DMS79 (cell line): ENCODE results near the gene RAD23A.
"Not testable (repeated sequence)": the region's sequence is repeated elsewhere in the genome, so short reads cannot be mapped to it uniquely, and the experiment has no call there.

Experiments
- DNase-seq: peaks from one replicate; lab custom pipeline; 2025; lab: John Stamatoyannopoulos, UW

The RAD23A gene

GRCh38 chr19:12937927-12938778 is 7.5 kb upstream of the RAD23A start, which contains the start of gene CALR:
Gene CALR (plus strand): TSS chr19:12938609. CDS start chr19:12938680, 71 bp downstream.
- DNase-seq, result peak; percentile 100

GRCh38 chr19:12938779-12939601 is 6.7 kb upstream of the RAD23A start:
- DNase-seq, result no peak

- no peak for DNase-seq
Observed at GRCh38 chr19:12939975-12940423, 5.7 kb upstream of the RAD23A start.

- no peak for DNase-seq
Observed at GRCh38 chr19:12940897-12941296, 4.8 kb upstream of the RAD23A start.

GRCh38 chr19:12943437-12944044 is 2.1 kb upstream of the RAD23A start:
- no peak for DNase-seq

- DNase-seq, result no peak
Observed at GRCh38 chr19:12944104-12944674, 1.5 kb upstream of the RAD23A start.

- peak; percentile 72 for DNase-seq
Observed at GRCh38 chr19:12946092-12946721, 545 bp downstream of the RAD23A start.

GRCh38 chr19:12946731-12947496 is 1.3 kb downstream of the RAD23A start:
- DNase-seq, result no peak

- DNase-seq, result no peak
Observed at GRCh38 chr19:12947702-12948611, 2.3 kb downstream of the RAD23A start.

GRCh38 chr19:12948612-12949362 is 3.1 kb downstream of the RAD23A start:
- no peak for DNase-seq

GRCh38 chr19:12949363-12950283 is 4.0 kb downstream of the RAD23A start:
- DNase-seq, result no peak

- not testable (repeated sequence) for DNase-seq
Observed at GRCh38 chr19:12952050-12952449, 6.4 kb downstream of the RAD23A start.

- DNase-seq, result peak; percentile 72
Observed at GRCh38 chr19:12952488-12953137, 7.0 kb downstream of the RAD23A start.

GRCh38 chr19:12953138-12953798 is 7.6 kb downstream of the RAD23A start:
- DNase-seq, result peak; percentile 56

- DNase-seq, result no peak
Observed at GRCh38 chr19:12953799-12954611, 8.3 kb downstream of the RAD23A start.

GRCh38 chr19:12954612-12954962 is 8.9 kb downstream of the RAD23A start:
- no peak for DNase-seq
